Measurements from ENCODE around the gene RPS5. TPM values are rescaled to one million over a fixed set of nuclear protein-coding genes. Genes with fewer than 3 reads are reported as not detected.

The RPS5 gene
- total and polyA plus RNA-seq, 9 of the 15 experiments (the other 6 are each of a cell fraction or from before 2014, with no cell fraction given) = 1,228 to 3,570 (median 2,484) TPM

DNA sequence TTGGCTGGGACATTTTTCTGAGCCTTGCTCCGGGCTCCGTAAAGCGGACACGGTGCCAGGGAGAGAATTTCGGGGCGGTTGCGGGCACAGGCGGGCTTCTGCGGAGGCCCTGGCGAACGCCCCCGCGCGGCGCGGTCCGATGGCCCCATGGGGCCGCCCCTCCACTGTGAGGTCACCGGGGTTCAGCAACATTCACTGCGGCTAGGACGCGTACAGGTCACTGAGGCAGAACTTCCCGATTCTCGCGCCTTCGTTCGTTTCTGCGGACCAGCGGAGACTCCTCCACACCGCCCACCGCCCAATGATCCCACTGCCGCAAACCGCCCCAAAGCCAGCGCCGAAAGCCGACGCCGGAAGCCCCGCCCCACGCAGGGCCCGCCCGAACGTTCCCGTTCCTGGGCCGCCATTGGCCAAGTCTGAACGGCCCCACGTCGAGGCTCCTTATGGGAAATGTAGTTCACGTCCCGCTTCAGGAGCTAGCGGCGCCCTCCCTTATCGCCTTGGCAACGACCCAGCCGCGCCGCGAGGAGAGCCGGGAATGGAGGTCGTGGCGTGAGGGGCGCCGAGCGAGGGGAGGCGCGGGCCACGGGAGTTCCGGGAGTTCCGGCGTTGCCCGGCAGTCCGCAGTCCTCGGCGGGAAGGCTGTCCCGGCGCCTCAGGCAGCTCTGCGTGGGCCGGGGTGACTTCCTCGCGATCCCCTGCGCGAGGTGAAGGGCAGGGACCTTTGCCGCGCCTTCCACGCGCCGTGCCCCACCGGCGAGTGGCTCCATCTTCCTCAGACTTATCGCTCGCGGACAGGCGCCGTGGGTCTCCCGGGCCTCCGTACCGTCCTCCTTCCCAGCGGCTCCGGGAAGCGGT, 21.3 kb downstream of the RPS5 start, which contains the start of gene ZNF584:
Gene ZNF584, plus strand, starts transcription at position 498 of the 858 bp plus-strand sequence. CDS start 499 bp downstream, outside the sequence.
- Histone ChIP-seq H3K9ac (ENCODE audit: insufficient read depth in 1 of 2, low read depth in 2 of 2, low read length in 2 of 2) (peak within 1 kb of the TSS; percentile 94 to 97), H3K4me3 (peak within 1 kb of the TSS; percentile 87), H3K9me3 (replicated peaks; ENCODE audit: control insufficient read depth, insufficient read depth, low read depth, low read length) (no peaks in the 10 kb centered on the region), H3K9me1 (ENCODE audit: control insufficient read depth, insufficient read depth, low read length) (no peaks in the 10 kb centered on the region), H3K4me1 (replicated peaks in 1 of 2; ENCODE audit: control insufficient read depth in 2 of 2, insufficient read depth in 2 of 2, low read length in 2 of 2) (peaks cover 18 to 39% of the 10 kb centered on the region in 2 experiments), H4K20me1 (replicated peaks; ENCODE audit: control insufficient read depth, insufficient read depth, low read length) (no peaks in the 10 kb centered on the region), H3K36me3 (ENCODE audit: control insufficient read depth, insufficient read depth, low read length) (peaks cover 22% of the 10 kb centered on the region; the same call in 2 of the 3 replicates), H3K79me2 (ENCODE audit: control insufficient read depth, insufficient read depth, low read length) (peaks cover 51% of the 10 kb centered on the region), H3K27ac (ENCODE audit: extremely low read depth, low read depth, low read length) (peak within 1 kb of the TSS; percentile 97), H3K4me2 (ENCODE audit: insufficient read depth, low read length) (peak within 1 kb of the TSS; percentile 94), H2AFZ (ENCODE audit: low read depth, low read length) (peak within 1 kb of the TSS; percentile 92), H3K27me3 (ENCODE audit: control insufficient read depth in 2 of 2, insufficient read depth in 2 of 2, low read length in 2 of 2) (no peaks in the 10 kb centered on the region)
- DNase-seq (ENCODE audit: extremely low read depth in 1 of 4, low spot score in 3 of 4) (peak; percentile 92 to 98 (median 95)), ATAC-seq (peak; percentile 94), FAIRE-seq (peak; percentile 84)
- ChIA-PET POLR2A (interaction anchor here (0.6 to 2.0 kb wide), 14 partner anchors 8 to 225 kb away, joined by 3 to 7 read pairs (median 4); partner anchors contain the start of gene ZNF274), CTCF (ENCODE audit: low intra/inter-chr PET ratio) (no interaction called here)
- intact Hi-C loops (cut with micrococcal nuclease) = loop anchor here (5.0 to 10.0 kb wide), 4 partner anchors 59 to 184 kb away; partner anchors contain the start of genes ZNF324, ZNF544, ZNF8 and ZSCAN22
- no TSS peak for BruUV-seq (replicated peaks)
- under 1% methylated on average over 69 of the region's 100 CpGs for WGBS (ENCODE audit: insufficient coverage, low coverage, missing lambda C conversion rate)
- in situ Hi-C loops (cut with MboI) = no loop called here
- no peak for TF ChIP-seq ZFP36 (IDR thresholded peaks at IDR 0.05; ENCODE audit: low read depth, low read length, partially characterized antibody)
- TF ChIP-seq RBM22 (IDR thresholded peaks at IDR 0.05; ENCODE audit: low read depth, low read length, poor library complexity, severe bottlenecking) = peak; percentile 89
- TF ChIP-seq, protein P1, sequence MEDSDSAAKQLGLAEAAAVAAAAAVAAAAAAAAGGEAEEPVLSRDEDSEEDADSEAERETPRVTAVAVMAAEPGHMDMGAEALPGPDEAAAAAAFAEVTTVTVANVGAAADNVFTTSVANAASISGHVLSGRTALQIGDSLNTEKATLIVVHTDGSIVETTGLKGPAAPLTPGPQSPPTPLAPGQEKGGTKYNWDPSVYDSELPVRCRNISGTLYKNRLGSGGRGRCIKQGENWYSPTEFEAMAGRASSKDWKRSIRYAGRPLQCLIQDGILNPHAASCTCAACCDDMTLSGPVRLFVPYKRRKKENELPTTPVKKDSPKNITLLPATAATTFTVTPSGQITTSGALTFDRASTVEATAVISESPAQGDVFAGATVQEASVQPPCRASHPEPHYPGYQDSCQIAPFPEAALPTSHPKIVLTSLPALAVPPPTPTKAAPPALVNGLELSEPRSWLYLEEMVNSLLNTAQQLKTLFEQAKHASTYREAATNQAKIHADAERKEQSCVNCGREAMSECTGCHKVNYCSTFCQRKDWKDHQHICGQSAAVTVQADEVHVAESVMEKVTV (CRISPR knock-in tag; IDR thresholded peaks at IDR 0.05) = 0 out of 2 replicates have a peak, but pooled peaks have one; percentile 1
- TF ChIP-seq STAT5A (IDR thresholded peaks at IDR 0.05; ENCODE audit: borderline replicate concordance, low read length) = no peak
- TF ChIP-seq, protein P2, sequence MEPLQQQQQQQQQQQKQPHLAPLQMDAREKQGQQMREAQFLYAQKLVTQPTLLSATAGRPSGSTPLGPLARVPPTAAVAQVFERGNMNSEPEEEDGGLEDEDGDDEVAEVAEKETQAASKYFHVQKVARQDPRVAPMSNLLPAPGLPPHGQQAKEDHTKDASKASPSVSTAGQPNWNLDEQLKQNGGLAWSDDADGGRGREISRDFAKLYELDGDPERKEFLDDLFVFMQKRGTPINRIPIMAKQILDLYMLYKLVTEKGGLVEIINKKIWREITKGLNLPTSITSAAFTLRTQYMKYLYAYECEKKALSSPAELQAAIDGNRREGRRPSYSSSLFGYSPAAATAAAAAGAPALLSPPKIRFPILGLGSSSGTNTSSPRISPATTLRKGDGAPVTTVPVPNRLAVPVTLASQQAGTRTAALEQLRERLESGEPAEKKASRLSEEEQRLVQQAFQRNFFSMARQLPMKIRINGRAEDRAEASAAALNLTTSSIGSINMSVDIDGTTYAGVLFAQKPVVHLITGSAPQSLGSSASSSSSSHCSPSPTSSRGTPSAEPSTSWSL (CRISPR knock-in tag; IDR thresholded peaks at IDR 0.05; ENCODE audit: borderline replicate concordance) = no peak
- TF ChIP-seq MYNN (IDR thresholded peaks at IDR 0.05) = peak; percentile 60
- TF ChIP-seq MYNN (CRISPR knock-in tag; IDR thresholded peaks at IDR 0.05) = no peak
- TF ChIP-seq E2F3 (CRISPR knock-in tag; IDR thresholded peaks at IDR 0.05) = no peak
- TF ChIP-seq SMAD1 (IDR thresholded peaks at IDR 0.05; ENCODE audit: low read depth, low read length, partially characterized antibody) = peak; percentile 36
- no peak; a peak in 1 of 4 replicates for TF ChIP-seq KDM4B (IDR thresholded peaks at IDR 0.05; ENCODE audit: borderline replicate concordance in 2 of 2, low read depth in 1 of 2)
- TF ChIP-seq ZNF77 (CRISPR knock-in tag; IDR thresholded peaks at IDR 0.05) = no peak
- TF ChIP-seq, protein P3, sequence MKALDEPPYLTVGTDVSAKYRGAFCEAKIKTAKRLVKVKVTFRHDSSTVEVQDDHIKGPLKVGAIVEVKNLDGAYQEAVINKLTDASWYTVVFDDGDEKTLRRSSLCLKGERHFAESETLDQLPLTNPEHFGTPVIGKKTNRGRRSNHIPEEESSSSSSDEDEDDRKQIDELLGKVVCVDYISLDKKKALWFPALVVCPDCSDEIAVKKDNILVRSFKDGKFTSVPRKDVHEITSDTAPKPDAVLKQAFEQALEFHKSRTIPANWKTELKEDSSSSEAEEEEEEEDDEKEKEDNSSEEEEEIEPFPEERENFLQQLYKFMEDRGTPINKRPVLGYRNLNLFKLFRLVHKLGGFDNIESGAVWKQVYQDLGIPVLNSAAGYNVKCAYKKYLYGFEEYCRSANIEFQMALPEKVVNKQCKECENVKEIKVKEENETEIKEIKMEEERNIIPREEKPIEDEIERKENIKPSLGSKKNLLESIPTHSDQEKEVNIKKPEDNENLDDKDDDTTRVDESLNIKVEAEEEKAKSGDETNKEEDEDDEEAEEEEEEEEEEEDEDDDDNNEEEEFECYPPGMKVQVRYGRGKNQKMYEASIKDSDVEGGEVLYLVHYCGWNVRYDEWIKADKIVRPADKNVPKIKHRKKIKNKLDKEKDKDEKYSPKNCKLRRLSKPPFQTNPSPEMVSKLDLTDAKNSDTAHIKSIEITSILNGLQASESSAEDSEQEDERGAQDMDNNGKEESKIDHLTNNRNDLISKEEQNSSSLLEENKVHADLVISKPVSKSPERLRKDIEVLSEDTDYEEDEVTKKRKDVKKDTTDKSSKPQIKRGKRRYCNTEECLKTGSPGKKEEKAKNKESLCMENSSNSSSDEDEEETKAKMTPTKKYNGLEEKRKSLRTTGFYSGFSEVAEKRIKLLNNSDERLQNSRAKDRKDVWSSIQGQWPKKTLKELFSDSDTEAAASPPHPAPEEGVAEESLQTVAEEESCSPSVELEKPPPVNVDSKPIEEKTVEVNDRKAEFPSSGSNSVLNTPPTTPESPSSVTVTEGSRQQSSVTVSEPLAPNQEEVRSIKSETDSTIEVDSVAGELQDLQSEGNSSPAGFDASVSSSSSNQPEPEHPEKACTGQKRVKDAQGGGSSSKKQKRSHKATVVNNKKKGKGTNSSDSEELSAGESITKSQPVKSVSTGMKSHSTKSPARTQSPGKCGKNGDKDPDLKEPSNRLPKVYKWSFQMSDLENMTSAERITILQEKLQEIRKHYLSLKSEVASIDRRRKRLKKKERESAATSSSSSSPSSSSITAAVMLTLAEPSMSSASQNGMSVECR (CRISPR knock-in tag; IDR thresholded peaks at IDR 0.05) = peak; percentile 85
